ENCODE measurements around the gene RTL10.

RTL10 gene, protein sequence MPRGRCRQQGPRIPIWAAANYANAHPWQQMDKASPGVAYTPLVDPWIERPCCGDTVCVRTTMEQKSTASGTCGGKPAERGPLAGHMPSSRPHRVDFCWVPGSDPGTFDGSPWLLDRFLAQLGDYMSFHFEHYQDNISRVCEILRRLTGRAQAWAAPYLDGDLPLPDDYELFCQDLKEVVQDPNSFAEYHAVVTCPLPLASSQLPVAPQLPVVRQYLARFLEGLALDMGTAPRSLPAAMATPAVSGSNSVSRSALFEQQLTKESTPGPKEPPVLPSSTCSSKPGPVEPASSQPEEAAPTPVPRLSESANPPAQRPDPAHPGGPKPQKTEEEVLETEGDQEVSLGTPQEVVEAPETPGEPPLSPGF

DNA sequence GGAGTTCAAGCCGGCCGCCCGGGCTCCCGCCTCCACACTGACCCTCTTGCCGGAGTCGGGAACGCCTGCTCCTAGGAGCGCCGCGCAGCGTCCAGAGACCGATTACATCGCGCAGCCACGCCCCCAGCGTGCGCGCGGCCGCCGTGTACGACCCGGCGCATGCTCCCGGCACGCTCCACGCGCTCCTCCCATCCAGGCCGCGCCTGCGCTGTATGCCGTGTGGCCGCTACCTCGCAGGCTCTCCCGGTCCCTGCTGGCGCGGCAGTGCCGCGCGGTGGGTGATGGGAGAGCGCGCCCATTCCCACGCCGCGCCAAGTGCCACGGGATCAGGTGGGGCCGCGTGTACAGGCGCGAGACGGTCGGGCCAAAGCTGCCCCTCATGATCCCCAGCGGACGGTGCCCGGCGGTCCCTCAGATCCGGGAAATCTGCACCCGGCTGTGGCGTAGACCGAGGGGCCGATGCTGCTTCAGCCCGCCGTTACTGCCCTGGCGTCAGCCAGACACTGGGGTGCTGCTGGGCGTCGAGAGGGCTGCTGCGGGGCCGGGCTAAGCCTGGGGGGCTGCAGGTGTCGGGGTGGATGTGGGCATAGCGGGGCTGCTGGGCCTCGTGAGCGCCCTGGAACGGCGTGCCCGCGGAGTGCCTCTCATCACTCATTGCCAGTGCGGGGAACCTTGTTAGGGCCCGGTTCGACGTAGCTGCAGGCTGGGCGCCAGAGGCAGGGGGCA is at the start of gene RTL10, which contains the start of gene GNB1L:
RTL10 (minus strand) TSS at position 97 of the 726 bp plus-strand sequence. CDS start 2,613 bp downstream, outside the sequence.
GNB1L (minus strand) TSS at position 97 of the 726 bp plus-strand sequence. CDS start 33,519 bp downstream, outside the sequence.
- peak; percentile 74 for DNase-seq (ENCODE audit: low read depth)

DNA sequence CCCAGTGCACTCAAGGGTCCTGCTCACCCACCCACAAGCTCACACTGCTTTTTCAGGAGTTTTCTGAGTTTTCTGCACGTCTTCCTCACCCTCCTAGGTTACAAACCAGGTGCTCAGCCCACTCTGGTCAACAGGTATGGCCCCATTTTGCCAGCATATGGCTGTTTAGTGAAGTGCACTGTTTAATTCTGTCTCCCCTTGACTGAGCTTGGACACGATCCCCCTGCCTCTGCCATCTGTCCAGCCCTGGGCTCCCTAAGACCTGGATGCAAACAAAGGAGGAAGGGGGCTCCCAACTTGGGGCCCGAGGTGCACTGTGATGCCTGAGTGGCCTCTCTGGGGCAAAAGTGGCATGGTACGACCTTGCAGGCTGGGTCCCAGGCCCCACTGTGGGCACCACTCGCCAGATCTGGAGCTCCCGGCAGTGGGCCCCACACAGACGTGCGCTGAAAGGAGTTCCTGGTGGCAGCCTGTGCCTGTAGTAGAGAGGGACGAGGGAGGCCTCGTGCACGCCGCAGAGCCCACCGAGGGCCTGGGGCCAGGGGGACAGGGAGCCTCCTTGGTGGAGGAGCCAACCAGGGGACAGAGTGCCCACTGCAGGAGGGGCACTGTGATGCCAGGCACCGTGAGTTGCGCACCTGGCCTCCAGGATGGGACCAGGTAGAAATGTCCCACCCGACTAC is 49.6 kb upstream of the RTL10 start:
- DNase-seq (ENCODE audit: low read depth): no peak

DNA sequence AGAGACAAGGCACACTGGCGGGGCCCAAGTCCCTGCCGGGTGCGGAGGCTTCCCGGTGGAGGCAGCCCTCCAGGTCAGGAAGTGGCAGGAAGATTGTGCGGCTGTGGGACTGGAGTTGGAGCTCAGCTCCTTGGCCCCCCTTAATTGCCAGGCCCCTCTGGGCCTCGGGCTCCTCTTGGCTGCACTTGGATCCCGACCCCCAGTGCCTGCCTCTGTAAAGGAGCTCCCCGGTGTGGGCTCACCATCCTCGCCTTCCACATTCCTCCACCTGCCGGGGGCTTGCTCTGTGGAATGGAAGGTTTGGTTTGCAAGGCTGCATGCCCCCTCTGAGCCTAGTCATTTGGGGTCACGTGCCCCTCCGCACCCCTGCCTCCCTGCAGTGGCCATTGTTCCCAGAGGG is 48.8 kb upstream of the RTL10 start:
- DNase-seq (ENCODE audit: low read depth): no peak

DNA sequence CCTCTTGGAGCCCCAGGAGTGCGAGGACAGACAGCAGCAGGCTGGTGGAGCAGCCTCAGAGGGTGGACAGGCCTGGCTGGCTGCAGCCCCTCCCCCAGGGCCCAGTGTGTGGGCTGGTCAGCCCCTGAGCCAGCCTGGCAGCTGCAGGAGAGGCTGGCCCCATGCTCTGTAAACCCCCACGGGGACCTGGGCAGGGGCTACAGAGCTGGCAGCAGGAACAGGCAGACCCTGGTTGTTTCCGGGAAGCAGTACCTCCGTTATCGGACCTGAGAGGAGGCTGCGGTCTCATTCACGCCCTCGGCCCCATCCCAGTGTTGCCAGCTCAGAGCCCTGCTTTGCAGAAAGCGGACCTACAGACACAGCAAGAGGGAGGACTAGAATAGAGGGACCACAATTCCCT is 48.4 kb upstream of the RTL10 start:
- DNase-seq (ENCODE audit: low read depth): no peak

DNA sequence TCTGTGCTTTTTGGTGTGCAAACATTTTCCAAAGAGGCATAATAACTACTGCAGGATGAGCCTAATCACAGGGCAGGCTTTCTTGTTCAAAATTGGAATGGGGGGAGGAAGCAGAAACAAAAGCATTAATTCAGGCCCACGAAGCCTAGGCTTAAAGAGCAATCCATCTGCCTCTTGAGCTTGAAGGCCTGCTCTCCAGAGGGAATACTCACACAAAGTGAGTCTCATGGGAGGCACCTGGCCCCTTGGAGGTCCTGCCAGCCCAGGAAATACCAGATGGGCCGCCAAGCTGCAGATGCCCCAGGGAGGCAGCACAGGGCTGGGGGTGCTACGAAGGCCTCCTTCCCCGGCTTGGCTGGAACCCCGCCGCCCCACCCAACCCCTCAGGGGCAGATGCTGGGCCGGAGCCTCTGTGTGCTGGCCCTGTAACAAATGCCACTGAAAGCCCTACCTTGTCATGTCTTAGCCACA is 47.6 kb upstream of the RTL10 start:
- DNase-seq (ENCODE audit: low read depth): no peak

DNA sequence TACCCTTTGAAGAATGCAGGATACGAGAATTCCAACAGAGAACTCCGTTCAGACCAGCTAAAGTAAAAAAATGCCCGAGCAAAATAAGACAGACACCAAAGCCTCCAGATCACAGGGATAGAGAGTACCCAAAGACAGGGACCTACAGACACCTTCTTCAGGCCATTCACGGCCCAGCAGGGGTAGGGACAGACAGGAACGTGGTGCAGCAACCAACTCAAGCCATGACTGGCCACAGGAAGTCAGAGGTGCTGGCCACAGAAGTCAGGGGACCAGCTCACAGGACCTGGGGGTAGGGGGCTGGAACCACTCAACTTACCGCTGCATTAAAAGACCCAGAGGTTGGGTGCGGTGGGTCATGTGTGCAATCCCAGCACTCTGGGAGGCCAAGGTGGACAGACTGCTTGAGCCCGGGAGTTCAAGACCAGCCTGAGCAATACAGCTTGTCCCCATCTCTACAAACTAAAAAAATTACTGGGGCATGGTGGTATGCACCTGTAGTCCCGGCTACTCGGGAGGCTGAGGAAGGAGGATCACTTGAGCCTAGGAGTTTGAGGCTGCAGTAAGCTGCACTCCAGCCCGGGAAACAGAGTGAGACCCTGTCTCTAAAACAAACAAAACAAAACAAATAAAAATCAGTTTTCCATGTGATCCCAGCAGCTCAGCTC is 47.0 kb upstream of the RTL10 start:
- no peak for DNase-seq (ENCODE audit: low read depth)

DNA sequence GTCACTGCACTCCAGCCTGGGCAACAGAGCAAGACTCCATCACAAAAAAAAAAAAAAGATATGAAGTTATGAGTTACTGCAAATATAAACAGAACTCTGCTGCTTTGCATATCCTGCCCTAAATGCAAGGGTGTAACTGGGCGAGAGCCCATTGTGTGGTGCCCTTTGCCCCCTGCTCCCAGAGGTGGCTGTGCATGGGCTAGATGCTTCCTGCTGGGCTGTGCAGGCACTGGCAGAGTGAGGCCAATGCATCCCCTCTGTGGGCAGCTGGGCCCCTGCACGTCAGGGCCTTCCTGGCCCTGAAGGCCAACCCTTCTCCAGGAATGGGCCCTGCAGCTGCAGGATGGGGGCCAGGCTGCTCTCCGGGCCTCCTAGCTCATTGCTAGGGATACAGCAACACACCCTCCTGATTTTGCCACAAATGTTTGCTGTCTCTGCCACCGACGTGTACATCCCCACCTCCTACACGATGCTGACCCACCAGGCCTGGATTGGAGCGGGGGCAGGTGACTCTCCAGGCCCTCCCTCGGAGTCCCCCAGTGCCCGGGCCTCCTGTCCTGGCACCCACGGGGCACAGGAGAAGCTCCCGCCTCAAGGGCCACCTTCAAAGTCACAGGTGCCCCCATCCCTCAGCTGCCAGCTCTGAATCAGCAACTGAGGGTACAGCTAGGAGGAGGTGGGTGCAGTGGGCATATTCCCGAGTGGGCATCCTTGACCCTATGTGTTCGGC is 46.2 kb upstream of the RTL10 start:
- no peak for DNase-seq (ENCODE audit: low read depth)

DNA sequence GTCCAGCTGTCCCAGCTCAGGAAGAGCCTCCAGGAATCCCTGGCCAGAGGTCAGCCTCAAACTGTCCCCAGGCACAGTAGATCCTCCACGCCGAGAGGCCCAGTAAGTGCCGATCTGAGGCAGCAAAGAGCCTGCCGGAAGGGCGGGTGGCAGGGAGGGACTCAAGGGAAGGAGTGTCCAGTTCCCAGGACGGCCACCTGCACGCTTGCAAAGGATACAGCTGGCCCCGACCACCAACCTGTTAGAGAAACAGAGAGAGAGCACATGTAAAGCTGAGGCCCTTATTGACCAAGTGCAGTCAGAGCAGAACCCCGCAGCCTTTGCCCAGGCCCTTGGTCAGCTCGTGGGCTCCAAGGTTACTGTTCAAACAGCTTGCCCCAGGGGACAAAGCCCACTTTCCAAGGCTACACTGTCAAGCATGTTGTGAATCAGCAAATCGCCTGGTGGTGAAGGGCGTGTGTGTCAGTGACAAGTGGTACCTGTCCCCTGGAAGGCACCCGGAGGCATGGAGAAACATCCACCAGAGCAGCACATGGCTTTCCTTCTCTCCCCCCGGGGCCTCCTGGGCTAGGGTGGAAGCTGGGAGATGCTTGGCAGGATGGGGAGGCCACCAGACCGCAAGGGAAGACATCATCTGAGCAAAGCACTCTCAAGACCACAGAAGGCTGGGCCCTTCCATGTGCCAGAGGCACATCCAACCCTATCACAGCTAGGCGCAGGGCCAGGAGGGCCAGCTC is 44.3 kb upstream of the RTL10 start:
- no peak for DNase-seq (ENCODE audit: low read depth)

DNA sequence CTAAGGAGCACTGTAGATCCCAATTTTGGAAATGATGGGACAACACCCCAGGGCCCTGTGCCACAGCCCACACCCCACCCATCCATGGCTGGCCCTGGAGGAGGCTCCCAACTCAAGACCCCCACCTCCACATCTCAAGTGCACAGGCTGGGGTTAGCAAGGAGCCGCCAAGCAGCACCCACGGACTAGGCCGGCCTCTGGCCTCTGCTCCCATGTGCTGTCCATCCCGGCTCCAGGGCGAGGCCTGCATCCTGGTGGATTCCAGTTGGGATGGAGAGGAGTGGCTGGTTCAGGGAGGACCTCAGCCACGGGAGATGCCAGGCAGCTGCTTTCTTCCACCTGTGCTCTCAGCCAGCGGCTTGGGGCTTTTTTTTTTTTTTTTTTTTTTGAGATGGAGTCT is 43.5 kb upstream of the RTL10 start:
- no peak for DNase-seq (ENCODE audit: low read depth)

DNA sequence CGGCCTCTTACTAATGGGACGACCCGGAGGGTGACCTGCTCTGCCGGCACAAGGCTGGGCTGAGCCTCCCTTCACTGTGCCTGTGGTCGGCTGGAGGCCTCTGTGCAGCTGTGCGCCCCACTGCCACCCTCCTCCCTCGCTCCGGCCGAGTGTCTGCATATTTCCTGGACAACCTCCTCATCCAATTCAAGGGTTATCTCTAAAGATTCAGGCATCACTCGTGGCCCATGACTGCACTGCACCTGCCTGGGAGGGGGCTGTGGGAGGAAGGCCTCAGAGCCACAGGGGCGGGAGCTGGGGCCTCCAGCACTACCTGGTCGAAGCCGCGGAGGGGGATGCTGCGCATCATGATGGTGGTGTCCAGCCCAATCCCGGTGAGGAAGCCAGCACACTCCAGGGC is 43.1 kb upstream of the RTL10 start:
- no peak for DNase-seq (ENCODE audit: low read depth)

DNA sequence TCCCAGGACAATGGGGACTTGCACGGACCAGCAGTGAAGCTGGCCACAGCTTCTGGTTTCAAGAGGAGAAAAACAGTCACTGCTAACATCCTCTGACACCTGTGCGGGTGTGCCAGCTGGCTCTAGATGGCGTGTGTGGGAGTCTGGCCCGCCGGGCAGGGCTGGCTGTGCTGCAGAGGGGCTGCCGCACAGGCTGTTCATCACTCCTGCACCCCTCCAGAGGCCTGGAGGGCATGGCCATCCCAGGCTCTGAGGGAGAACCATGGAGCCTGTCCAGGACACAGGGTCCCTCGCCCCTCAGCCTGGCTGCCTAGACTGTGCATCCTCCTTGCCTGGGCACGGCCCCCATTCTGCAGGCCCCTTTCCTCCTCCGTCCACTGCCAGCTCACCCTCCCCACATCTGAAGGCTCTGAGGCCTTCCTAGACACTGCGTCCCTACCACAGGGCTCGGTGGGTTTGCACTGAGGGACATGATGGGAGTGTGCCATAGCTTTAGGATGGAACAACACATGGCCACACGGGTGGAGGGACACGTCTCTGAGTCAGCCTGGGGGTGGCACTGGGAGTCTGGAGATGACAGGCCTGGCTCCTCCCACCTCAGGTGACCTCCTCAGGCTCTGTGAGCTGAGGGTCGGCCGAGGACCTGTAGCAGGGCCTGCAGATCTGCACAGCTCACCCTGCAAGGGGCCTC is 42.1 kb upstream of the RTL10 start:
- no peak for DNase-seq (ENCODE audit: low read depth)

DNA sequence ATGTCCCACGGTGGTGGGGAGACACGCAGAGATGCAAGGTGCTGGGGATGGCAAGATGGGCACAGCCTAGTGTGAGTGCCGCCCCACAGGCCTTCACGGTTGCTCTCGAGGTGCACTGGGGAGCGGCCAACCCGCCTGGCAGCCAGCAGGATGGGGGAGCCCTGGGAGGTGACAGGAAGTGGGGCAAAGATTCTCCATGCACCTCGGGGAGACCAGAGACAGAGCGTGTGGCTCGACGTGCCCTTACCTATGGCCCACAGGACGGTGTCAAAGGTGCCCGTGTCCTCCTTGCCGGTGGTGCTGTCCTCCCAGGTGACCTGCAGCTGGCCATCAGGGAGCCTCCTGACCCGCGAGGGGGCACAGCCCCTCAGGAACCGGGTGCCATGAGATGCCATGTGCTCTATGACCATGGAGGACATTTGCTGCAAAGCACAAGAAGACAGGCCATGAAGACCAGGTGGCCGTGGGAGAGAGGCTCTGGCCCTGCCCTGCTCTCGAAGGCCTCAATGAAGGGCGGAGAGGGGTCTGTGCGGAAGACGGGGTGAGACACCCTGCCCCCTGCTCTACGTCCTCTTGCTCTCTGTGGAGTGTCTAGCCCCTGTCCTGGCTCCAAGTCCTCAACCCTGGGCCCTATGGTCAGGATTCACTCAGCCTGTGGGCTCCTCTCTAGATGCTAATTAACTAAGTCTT is 40.6 kb upstream of the RTL10 start:
- DNase-seq (ENCODE audit: low read depth): no peak

DNA sequence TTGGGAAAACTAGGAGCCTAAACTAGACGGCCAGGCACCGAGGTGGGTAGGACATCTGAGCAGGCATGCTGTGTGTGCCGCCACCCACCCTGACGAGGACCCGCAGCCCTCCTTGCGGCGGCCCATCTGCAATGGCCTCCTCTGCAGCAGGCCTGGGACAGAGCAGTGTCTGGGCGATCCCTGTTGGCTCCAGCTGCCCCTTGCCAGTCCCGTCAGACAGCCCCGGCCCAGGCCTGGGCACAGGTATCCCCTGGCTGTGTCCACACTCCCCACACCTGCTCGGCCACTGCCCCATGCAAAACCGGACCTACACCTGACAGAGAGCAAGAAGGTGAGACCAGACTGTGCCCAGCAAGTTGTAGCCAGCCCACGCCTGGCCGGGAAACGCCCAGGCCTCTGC is 38.7 kb upstream of the RTL10 start:
- DNase-seq (ENCODE audit: low read depth): no peak

DNA sequence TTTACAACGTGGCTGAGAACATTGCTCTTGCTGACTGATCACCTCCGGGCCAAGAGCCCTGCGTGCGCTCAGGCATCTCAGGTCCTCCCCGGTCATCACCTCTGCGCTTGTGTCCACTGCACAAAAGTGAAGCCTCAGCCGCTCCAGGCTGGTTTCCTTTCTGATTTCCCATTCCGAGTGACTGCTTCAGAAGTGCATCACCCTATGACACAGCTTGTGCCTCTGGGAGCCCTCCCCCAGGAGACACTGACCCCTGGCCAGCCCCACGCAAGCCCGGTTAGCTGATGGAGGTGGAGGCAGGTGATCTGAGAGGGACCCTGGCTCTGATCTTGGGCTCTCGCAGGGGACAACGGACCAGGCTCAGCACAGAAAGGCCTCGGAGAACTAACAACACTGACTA is 38.3 kb upstream of the RTL10 start:
- no peak for DNase-seq (ENCODE audit: low read depth)

DNA sequence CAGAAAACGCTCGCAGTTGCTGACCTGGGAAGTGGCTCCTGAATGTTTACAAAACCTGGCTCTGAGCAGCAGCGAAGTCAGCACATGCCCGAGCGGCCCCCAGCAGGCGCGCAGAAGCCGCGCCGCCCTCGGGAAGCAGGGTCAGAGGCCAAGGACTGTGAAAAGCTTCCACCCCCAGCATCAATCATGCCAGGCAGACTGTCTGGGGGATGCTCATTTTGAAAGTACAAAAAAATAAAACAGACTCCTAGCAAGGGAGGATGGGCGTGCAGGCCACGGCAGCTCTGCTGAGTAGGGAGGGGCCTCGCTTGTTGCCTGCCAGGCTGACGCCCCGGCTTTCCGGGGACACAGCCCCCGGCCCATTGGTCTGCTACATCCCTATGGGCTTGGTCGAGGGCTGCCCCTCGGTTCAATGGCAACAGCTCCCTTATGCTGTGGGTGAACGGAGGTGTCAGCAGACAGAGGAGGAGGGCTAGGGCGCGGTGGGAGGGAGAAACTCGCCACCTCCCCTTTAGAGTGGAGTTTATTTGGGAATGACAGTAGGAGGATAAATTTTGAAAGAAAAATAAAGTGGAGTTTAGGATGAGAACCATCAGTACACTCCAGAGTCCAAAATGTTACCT is 37.7 kb upstream of the RTL10 start:
- DNase-seq (ENCODE audit: low read depth): no peak

DNA sequence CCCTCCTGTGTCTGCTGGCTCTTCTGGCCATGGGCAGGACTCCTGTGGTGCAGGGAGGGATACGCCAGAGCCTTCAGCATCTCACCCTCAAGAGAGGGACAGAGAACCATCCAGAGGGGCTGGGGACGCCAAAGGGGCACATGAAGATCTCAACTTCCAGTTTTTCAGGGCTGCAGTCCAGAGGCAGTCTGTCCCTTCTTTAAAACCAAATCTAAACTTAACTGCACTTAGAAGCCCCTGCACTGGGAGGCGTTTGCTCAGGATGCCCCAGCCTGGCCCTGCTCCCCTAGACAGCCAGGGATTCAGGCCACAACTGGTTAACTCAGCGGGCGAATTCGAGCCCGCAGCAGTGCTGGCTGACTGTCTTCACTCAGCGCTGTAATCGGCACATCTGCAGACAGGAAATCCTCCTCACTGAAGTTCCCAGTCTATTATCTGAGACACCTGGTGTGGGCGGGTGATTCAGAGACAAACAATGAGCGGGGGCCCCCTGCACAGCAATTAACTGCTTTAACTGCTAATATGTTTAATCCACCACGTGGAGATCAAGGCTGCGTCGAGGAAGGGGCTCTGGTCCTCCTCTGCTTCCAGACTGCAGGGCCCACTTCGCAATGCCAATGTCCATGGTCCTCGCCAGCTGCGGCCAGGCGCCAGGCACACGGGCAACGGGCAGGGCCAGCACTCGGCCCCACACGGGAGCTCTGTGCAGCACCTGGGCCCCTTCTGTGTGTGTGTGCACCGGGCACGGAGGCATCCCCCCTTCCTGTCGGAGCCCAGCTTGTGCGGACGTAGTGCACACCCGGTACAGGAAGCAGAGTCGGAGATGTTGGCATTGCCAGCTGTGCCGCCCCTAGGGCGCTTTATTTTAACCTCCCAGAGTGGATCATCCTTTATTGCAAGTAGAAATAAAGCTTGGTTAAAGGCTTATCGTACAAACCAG is 36.9 kb upstream of the RTL10 start:
- DNase-seq (ENCODE audit: low read depth): peak; percentile 67

DNA sequence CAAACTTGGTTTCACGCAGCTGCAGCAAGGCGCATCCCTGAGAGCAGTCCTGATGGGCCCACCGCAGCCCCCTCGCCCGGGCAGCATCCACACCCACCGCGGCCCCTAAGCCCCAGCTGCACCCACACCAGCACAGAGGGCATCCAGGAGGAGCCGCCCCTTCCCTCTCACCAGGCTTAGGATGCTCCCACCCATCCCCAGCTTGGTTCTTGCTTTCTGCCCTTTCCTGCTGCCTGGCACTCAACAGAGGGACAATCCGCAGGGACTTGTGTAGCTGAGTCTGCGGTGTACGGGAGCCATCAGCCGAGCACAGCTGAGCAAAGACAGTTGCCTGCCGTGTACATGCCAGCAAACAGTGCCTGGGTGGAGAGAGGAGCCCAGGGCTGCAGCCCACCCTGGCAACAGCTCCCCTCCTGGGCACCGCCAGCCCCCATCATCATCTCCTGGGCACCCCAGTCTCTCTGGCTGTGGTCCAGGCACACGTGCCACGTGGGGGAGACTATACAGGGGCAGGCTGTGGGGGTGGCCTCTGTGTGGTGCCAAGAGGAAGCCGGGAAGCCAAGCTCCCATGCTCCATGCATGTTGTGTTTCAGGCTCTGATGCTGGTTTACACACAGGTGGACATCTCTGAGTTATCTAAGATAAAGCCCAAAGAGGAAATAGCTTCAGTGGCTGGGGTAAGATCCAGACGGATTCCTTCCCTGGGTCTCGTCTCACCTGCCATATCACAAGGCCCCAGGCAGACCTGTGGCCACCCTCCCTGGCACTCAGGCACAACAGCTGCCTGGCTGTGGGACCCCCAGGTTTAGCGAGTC is 36.0 kb upstream of the RTL10 start:
- DNase-seq (ENCODE audit: low read depth): no peak

Data from non-pigmented ciliary epithelial cell (primary cell).